OCI-LY7 (cell line): Measurements from ENCODE around the gene PAXX.

Experiments used
- CTCF ChIP-seq: fragments of 200-600 bp; sonication (generic); conservative IDR thresholded peaks from 2 replicates; pipeline ENCODE4 v1.5.1; 2014; ENCODE audit warnings: mild to moderate bottlenecking, antibody characterized with exemption, low read length, moderate library complexity, mixed read lengths
- EZH2phosphoT487 ChIP-seq: fragments of 200-600 bp; sonication (generic); IDR thresholded peaks from 2 replicates; pipeline ENCODE4 v1.6.1; 2018; ENCODE audit warnings: low read depth, borderline replicate concordance, mild to moderate bottlenecking, mixed run types, antibody characterized with exemption, low read length, moderate library complexity, mixed read lengths

- no peak for TF ChIP-seq CTCF
- TF ChIP-seq EZH2phosphoT487, result no peak
Observed at GRCh38 chr9:137039611-137040366, 47.6 kb downstream of the PAXX start.
